Body of pancreas (tissue), 4 donors: ENCODE measurements around the gene ADRA1B. TPM values are rescaled to one million over a fixed set of nuclear protein-coding genes. Genes with fewer than 3 reads are reported as not detected.
A peak's percentile ranks its signal among the peaks of the same experiment; 100 is the strongest.
"Not testable (repeated sequence)": the region's sequence is repeated elsewhere in the genome, so short reads cannot be mapped to it uniquely, and the experiment has no call there.

Experiments
- ATAC-seq: fragments of 150-250 bp; one replicate; pipeline ENCODE4 v1.9.1; 2016
- DNase-seq, 4 donors: peaks; one replicate each; pipeline ENCODE4 v3.0.0-alpha.2; 2019
- H3K27ac ChIP-seq, 4 donors: fragments of 200-600 bp; sonication (generic); 1 replicate in 3 of 4; 2 replicates in 1 of 4; pipeline versions ENCODE4 v1.5.1 to v1.6.1; 2016 to 2019; ENCODE audit warnings: mild to moderate bottlenecking in 1 of 4, mixed read lengths in 1 of 4, moderate library complexity in 1 of 4
- H3K27me3 ChIP-seq, 2 donors: fragments of 200-600 bp; sonication (generic); one replicate each; pipeline ENCODE4 v1.6.0; 2016; ENCODE audit warnings: mild to moderate bottlenecking in 1 of 2
- H3K36me3 ChIP-seq, 2 donors: fragments of 200-600 bp; sonication (generic); replicated peaks in 1 of 2; 2 replicates each; pipeline ENCODE4 v1.5.1; 2016; ENCODE audit warnings: low read depth in 2 of 2; ENCODE audit not compliant: insufficient read depth in 1 of 2
- H3K4me1 ChIP-seq: fragments of 200-600 bp; sonication (generic); one replicate; pipeline ENCODE4 v1.6.0; 2016
- H3K4me3 ChIP-seq, 2 donors: fragments of 200-600 bp; sonication (generic); 1 replicate in 1 of 2; 2 replicates in 1 of 2; pipeline ENCODE4 v1.5.1; 2016 to 2019
- H3K9me3 ChIP-seq, 3 donors: fragments of 200-600 bp; sonication (generic); 1 replicate in 2 of 3; 2 replicates in 1 of 3; pipeline ENCODE4 v1.5.1; 2016
- POLR2A ChIP-seq, 3 donors: fragments of 450-650 bp; IDR thresholded peaks; one replicate each; pipeline ENCODE4 v1.6.1; 2016; ENCODE audit warnings: antibody characterized with exemption in 3 of 3, mild to moderate bottlenecking in 2 of 3
- WGBS, 2 donors: methylation state at CpG; one replicate each; pipeline ENCODE4 v1.1.5; 2017; 5-methylcytosine and 5-hydroxymethylcytosine counted together
- intact Hi-C: fragments of 100-400 bp; cut with DNase I; formaldehyde crosslinking; loops from one replicate; pipeline ENCODE4 v1.15.1; 2023
- total RNA-seq, 2 donors: library from RNA; depleted of rRNA; stranded (reverse); fragments of >200 nt; gene quantifications; one replicate each; pipeline ENCODE4 v1.1.0, GENCODE V29; 2016
- TF ChIP-seq, protein P1 (sequence below), 7 experiments: fragments of 450-650 bp in 4 of 7; fragments of 200-600 bp in 3 of 7; sonication (generic) in 3 of 7; IDR thresholded peaks; one replicate each; pipeline ENCODE4 v1.5.1; 2016 to 2019; ENCODE audit warnings: antibody characterized with exemption in 7 of 7

Gene ADRA1B
- total RNA-seq, 2 donors from 2014 or later = 0.26 to 4.0 TPM

DNA sequence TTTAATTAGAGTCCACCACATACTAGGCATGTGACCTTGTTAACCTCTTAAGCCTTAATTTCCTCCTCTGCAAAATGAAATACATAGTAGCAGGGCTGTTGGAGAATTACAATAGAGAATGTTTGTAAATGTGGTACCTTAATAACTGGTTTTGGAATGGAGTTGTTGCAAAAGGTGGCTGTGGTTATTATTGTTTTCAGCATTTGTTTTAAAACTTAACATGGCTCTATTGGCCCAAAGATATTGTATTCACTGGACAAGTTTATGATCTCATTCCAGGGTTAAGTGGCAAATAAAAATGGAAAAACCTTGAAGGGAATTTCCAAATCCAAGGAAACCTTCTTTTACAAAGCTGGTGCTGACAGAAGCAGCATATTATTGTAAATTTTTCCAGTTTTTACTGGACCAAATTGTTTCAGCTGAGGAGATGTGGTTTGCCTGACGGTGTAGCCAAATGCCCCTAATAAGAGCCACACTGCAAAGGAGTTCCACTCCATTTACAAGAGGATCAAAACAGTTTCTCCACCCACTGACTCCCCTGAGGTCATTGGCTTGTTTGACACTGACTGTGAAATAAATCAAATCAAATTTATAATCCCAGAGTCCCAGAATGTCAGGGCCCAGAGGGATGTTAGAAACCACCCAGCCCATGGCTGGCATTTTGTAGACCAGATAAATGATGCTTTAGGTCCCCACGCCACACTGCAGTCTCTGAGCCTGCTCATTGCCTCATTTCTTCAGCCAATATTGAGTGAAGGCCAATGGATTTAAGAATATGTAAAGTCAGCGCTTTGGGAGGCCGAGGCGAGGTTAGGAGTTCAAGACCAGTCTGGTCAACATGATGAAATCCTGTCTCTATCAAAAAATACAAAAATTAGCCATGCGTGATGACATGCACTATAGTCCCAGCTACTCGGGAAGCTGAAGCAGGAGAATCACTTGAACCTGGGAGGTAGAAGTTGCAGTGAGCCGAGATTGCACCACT is 45.2 kb downstream of the ADRA1B start:
- H3K27ac ChIP-seq = no peak overlapping the region
- intact Hi-C loops = no loop called here
- 82 to 86% methylated on average over 8 of the region's 8 CpGs for WGBS, 2 donors
- H3K36me3 ChIP-seq = no peaks in the 10 kb centered on the region
- TF ChIP-seq, protein P1, sequence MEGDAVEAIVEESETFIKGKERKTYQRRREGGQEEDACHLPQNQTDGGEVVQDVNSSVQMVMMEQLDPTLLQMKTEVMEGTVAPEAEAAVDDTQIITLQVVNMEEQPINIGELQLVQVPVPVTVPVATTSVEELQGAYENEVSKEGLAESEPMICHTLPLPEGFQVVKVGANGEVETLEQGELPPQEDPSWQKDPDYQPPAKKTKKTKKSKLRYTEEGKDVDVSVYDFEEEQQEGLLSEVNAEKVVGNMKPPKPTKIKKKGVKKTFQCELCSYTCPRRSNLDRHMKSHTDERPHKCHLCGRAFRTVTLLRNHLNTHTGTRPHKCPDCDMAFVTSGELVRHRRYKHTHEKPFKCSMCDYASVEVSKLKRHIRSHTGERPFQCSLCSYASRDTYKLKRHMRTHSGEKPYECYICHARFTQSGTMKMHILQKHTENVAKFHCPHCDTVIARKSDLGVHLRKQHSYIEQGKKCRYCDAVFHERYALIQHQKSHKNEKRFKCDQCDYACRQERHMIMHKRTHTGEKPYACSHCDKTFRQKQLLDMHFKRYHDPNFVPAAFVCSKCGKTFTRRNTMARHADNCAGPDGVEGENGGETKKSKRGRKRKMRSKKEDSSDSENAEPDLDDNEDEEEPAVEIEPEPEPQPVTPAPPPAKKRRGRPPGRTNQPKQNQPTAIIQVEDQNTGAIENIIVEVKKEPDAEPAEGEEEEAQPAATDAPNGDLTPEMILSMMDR (IDR thresholded peaks at IDR 0.05) = no peak
- no peak for TF ChIP-seq POLR2A (IDR thresholded peaks at IDR 0.05)
- no peaks in the 10 kb centered on the region for H3K4me1 ChIP-seq
- no peaks in the 10 kb centered on the region for H3K9me3 ChIP-seq
- H3K4me3 ChIP-seq = no peak overlapping the region
- ATAC-seq (no peak), DNase-seq (no peak)
- no peaks in the 10 kb centered on the region for H3K27me3 ChIP-seq

GRCh38 chr5:159962214-159962613 is 45.9 kb downstream of the ADRA1B start:
- Histone ChIP-seq H3K27ac (no peak overlapping the region), H3K9me3 (no peaks in the 10 kb centered on the region), H3K4me1 (no peaks in the 10 kb centered on the region), H3K4me3 (no peak overlapping the region), H3K27me3 (no peaks in the 10 kb centered on the region), H3K36me3 (no peaks in the 10 kb centered on the region)
- WGBS, 2 donors = 73 to 80% methylated on average over 4 of the region's 4 CpGs
- ATAC-seq (no peak), DNase-seq (no peak)
- TF ChIP-seq POLR2A (IDR thresholded peaks at IDR 0.05) = no peak
- TF ChIP-seq, protein P1 (IDR thresholded peaks at IDR 0.05) = no peak
- intact Hi-C loops = no loop called here

DNA sequence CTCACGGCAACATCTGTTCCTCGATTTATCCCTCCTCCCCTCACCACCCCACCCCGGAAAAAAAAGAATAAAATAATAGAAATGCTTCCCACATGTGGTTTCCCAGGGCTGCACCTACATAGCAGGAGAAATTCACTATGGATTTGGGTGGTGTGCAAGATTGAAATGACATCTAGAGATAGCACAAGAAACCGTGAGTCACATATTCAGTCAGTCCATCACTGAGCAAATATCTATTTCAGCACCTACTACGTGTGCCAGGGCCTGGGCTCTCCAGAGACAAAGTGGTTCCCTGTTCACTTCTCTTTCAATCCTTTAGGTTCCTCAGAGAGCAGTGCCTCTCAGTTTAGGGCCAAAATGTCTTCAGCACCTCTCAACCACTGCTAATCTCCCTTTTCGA is 47.7 kb downstream of the ADRA1B start:
- no peak for ATAC-seq
- no peak overlapping the region for H3K27ac ChIP-seq
- WGBS, 2 donors = 64 to 73% methylated on average over 6 of the region's 6 CpGs
- H3K4me3 ChIP-seq = no peak overlapping the region
- TF ChIP-seq, protein P1 (IDR thresholded peaks at IDR 0.05) = no peak
- no peak for TF ChIP-seq POLR2A (IDR thresholded peaks at IDR 0.05)
- H3K27me3 ChIP-seq = no peaks in the 10 kb centered on the region
- no peaks in the 10 kb centered on the region for H3K36me3 ChIP-seq
- H3K9me3 ChIP-seq = no peaks in the 10 kb centered on the region
- no peaks in the 10 kb centered on the region for H3K4me1 ChIP-seq
- no peak for DNase-seq
- intact Hi-C loops = no loop called here

- H3K9me3 ChIP-seq = no peaks in the 10 kb centered on the region
- H3K27me3 ChIP-seq = no peaks in the 10 kb centered on the region
- H3K4me3 ChIP-seq = no peak overlapping the region
- TF ChIP-seq, protein P1 (IDR thresholded peaks at IDR 0.05) = peak in 6 of 7 experiments; percentile 11 to 47 (median 38)
- no peak for TF ChIP-seq POLR2A (IDR thresholded peaks at IDR 0.05)
- no peaks in the 10 kb centered on the region for H3K4me1 ChIP-seq
- no peak overlapping the region for H3K27ac ChIP-seq
- DNase-seq (peak; percentile 24 to 37 (median 30)), ATAC-seq (no peak)
- WGBS, 2 donors = 31 to 37% methylated on average over 10 to 12 of the region's 12 CpGs
- intact Hi-C loops = no loop called here
- H3K36me3 ChIP-seq = no peaks in the 10 kb centered on the region
Observed at GRCh38 chr5:159965031-159965837, 49.0 kb downstream of the ADRA1B start.

DNA sequence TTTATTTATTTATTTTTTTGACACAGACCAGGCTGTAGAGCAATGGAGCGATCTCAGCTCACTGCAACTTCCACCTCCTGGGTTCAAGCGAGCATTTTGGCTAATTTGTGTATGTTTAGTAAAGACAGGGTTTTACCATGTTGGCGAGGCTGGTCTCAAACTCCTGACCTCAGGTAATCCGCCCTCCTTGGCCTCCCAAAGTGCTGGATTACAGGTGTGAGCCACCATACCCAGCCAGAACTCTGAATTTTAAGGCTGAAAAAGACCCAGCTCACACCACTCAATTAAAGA is 49.5 kb downstream of the ADRA1B start:
- H3K4me3 ChIP-seq, intact Hi-C loops, DNase-seq, H3K9me3 ChIP-seq, H3K27ac ChIP-seq, H3K27me3 ChIP-seq, H3K4me1 ChIP-seq, H3K36me3 ChIP-seq, ATAC-seq: not testable (repeated sequence)
- 49 to 53% methylated on average over 4 of the region's 4 CpGs for WGBS, 2 donors
